NB4 (cell line): ENCODE data around the gene TNFRSF17.
"Not testable (repeated sequence)": the region's sequence is repeated elsewhere in the genome, so short reads cannot be mapped to it uniquely, and the experiment has no call there.

Experiments used
- MAX ChIP-seq: IDR thresholded peaks from 2 replicates; pipeline ENCODE4 v1.6.1; 2011; ENCODE audit warnings: low read depth, low read length
- MYC ChIP-seq: IDR thresholded peaks from 2 replicates; pipeline ENCODE4 v1.6.1; 2011; ENCODE audit warnings: low read depth, low read length
- POLR2A ChIP-seq: IDR thresholded peaks from 2 replicates; pipeline ENCODE4 v1.6.1; 2011; ENCODE audit warnings: mild to moderate bottlenecking; ENCODE audit not compliant: insufficient read length; ENCODE audit errors: extremely low read depth
- TF ChIP-seq, protein P1 (sequence below): IDR thresholded peaks from one replicate; pipeline ENCODE4 v1.5.1; 2012; ENCODE audit warnings: low read depth, low read length

GRCh38 chr16:11970292-11970691 lies 5.3 kb downstream of the TNFRSF17 start:
- TF ChIP-seq, protein P1, sequence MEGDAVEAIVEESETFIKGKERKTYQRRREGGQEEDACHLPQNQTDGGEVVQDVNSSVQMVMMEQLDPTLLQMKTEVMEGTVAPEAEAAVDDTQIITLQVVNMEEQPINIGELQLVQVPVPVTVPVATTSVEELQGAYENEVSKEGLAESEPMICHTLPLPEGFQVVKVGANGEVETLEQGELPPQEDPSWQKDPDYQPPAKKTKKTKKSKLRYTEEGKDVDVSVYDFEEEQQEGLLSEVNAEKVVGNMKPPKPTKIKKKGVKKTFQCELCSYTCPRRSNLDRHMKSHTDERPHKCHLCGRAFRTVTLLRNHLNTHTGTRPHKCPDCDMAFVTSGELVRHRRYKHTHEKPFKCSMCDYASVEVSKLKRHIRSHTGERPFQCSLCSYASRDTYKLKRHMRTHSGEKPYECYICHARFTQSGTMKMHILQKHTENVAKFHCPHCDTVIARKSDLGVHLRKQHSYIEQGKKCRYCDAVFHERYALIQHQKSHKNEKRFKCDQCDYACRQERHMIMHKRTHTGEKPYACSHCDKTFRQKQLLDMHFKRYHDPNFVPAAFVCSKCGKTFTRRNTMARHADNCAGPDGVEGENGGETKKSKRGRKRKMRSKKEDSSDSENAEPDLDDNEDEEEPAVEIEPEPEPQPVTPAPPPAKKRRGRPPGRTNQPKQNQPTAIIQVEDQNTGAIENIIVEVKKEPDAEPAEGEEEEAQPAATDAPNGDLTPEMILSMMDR, result not testable (repeated sequence)
- TF ChIP-seq MYC, MAX, POLR2A: not testable (repeated sequence)
